Nephron progenitor cell (in vitro differentiated cells): ENCODE data around the gene CAMTA1.

Experiments used
- DNase-seq: peaks from one replicate; pipeline ENCODE4 v3.0.0; 2021
- H3K27ac Mint-ChIP-seq: 2 replicates; pipeline ENCODE4 v1.8.0; 2021; ENCODE audit warnings: mild to moderate bottlenecking, moderate library complexity, mixed read lengths
- H3K27me3 Mint-ChIP-seq: 2 replicates; pipeline ENCODE4 v1.8.0; 2021; ENCODE audit warnings: mild to moderate bottlenecking, low read depth, mixed read lengths; ENCODE audit not compliant: poor library complexity
- H3K36me3 Mint-ChIP-seq: 2 replicates; pipeline ENCODE4 v1.8.0; 2021; ENCODE audit warnings: low read depth, mixed read lengths
- H3K4me1 Mint-ChIP-seq: 2 replicates; pipeline ENCODE4 v1.8.0; 2021; ENCODE audit warnings: mixed read lengths
- H3K4me3 Mint-ChIP-seq: 2 replicates; pipeline ENCODE4 v1.8.0; 2021; ENCODE audit warnings: mild to moderate bottlenecking, moderate library complexity, mixed read lengths
- H3K9me3 Mint-ChIP-seq: 2 replicates; pipeline ENCODE4 v1.8.0; 2021; ENCODE audit warnings: mild to moderate bottlenecking, moderate library complexity, mixed read lengths
- TF ChIP-seq, protein P1 (sequence below): fragments of 200-600 bp; sonication (generic); IDR thresholded peaks from 2 replicates; pipeline ENCODE4 v1.5.0; 2021; ENCODE audit warnings: antibody characterized with exemption

Gene CAMTA1

DNA sequence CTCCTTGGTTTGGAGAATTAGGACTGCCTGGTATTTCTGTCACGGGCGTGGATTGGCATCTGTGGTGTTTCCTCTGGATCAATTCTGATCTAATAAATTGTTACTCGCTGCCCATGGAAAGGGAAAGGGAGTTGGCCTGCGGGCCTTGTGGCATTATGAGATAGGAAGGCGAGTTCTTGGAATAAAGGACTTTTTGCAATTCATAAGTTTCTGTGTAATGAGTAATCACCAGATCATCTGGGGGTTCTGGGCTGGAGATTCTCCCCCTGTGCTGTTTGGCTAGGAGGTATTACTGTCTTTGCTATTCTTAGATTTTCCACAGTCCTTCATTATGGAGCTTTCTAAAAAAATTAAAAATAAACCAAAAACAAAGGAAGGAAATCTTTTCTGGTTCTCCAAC lies 315.9 kb downstream of the CAMTA1 start:
- no peak overlapping the region for H3K27ac Mint-ChIP-seq
- no peaks in the 10 kb centered on the region for H3K9me3 Mint-ChIP-seq
- DNase-seq: no peak
- peaks cover 8% of the 10 kb centered on the region for H3K27me3 Mint-ChIP-seq
- no peaks in the 10 kb centered on the region for H3K36me3 Mint-ChIP-seq
- TF ChIP-seq, protein P1, sequence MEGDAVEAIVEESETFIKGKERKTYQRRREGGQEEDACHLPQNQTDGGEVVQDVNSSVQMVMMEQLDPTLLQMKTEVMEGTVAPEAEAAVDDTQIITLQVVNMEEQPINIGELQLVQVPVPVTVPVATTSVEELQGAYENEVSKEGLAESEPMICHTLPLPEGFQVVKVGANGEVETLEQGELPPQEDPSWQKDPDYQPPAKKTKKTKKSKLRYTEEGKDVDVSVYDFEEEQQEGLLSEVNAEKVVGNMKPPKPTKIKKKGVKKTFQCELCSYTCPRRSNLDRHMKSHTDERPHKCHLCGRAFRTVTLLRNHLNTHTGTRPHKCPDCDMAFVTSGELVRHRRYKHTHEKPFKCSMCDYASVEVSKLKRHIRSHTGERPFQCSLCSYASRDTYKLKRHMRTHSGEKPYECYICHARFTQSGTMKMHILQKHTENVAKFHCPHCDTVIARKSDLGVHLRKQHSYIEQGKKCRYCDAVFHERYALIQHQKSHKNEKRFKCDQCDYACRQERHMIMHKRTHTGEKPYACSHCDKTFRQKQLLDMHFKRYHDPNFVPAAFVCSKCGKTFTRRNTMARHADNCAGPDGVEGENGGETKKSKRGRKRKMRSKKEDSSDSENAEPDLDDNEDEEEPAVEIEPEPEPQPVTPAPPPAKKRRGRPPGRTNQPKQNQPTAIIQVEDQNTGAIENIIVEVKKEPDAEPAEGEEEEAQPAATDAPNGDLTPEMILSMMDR: no peak
- no peak overlapping the region for H3K4me3 Mint-ChIP-seq
- H3K4me1 Mint-ChIP-seq: peaks cover 6% of the 10 kb centered on the region

DNA sequence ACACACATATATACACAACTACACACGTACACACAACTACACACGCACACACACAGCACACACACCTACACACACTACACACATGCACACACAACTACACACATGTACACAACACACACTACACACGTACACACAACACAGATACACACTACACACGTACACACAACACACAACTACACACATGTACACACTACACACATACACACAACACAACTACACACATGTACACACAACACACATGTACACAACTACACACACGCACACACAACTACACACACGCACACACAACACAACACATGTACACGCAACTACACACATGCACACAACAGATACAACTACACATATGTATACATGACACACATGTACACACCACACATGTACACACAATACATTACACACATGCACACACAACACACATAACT lies 318.1 kb downstream of the CAMTA1 start:
- Mint-ChIP-seq H3K4me1 (peaks cover 13% of the 10 kb centered on the region), H3K4me3 (no peak overlapping the region), H3K9me3 (peaks cover 2% of the 10 kb centered on the region), H3K27me3 (no peaks in the 10 kb centered on the region), H3K36me3 (no peaks in the 10 kb centered on the region), H3K27ac (no peak overlapping the region)
- TF ChIP-seq, protein P1: no peak
- DNase-seq: no peak

DNA sequence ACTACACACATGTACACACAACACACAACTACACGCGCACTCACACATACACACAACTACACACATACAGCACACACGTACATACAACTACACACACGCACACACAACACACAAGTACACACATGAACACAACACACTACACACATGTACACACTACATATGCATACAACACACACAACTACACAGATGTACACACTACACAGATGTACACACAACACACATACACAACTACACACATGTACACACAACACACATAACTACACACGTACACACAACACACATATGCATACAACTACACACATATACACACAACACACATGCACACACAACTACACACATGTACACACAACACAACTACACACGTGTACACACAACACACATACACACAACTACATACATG lies 318.6 kb downstream of the CAMTA1 start:
- Mint-ChIP-seq H3K9me3 (peaks cover 3% of the 10 kb centered on the region), H3K27ac (no peak overlapping the region), H3K4me3 (no peak overlapping the region), H3K4me1 (peaks cover 13% of the 10 kb centered on the region), H3K36me3 (no peaks in the 10 kb centered on the region), H3K27me3 (no peaks in the 10 kb centered on the region)
- TF ChIP-seq, protein P1: no peak
- DNase-seq: no peak

DNA sequence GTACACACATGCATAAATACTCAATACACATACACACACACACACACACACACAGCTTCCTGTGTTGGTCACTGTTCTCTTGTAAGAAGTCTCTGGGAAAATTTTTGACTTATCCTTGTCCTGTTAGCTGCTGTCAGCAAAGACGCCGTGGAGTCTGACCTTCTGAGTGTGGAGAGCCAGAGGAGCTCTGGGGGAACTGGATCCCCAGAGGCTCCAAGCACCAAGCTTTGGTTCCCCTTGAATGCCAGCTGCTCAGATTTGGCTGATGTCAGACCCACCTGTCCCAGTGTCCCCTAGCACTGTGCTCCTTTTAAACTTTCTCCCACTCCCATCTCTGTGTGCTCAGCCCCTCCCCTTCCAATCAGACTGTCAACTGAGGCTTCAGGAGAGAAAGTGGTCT lies 319.1 kb downstream of the CAMTA1 start:
- Mint-ChIP-seq H3K27me3 (peaks cover under 1% of the 10 kb centered on the region), H3K36me3 (no peaks in the 10 kb centered on the region), H3K27ac (no peak overlapping the region), H3K9me3 (peaks cover 3% of the 10 kb centered on the region), H3K4me1 (peaks cover 13% of the 10 kb centered on the region), H3K4me3 (no peak overlapping the region)
- TF ChIP-seq, protein P1: no peak
- DNase-seq: peak; percentile 33

DNA sequence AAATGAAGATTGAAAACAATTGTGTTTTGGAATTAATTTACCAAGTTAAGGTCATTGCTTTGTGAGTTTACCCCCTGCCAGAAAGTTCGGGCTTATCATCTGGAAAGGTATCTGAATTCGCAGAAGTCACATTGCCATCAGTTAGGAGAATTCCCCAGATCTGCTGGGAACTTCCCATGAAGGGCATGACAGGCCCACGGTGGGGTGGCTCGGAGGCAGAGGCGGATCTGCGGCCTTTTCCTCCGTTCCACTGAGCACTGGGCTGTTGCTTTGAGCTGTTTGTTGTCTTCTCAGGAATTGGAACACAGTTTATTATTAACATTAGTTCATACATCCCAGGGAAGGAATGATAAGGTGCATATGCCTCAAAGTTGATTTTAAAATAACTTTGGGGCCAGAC lies 320.0 kb downstream of the CAMTA1 start:
- H3K27me3 Mint-ChIP-seq: peaks cover 2% of the 10 kb centered on the region
- DNase-seq: no peak
- H3K36me3 Mint-ChIP-seq: no peaks in the 10 kb centered on the region
- no peak overlapping the region for H3K4me3 Mint-ChIP-seq
- H3K9me3 Mint-ChIP-seq: peaks cover 3% of the 10 kb centered on the region
- H3K27ac Mint-ChIP-seq: no peak overlapping the region
- peaks cover 9% of the 10 kb centered on the region for H3K4me1 Mint-ChIP-seq
- TF ChIP-seq, protein P1: no peak

DNA sequence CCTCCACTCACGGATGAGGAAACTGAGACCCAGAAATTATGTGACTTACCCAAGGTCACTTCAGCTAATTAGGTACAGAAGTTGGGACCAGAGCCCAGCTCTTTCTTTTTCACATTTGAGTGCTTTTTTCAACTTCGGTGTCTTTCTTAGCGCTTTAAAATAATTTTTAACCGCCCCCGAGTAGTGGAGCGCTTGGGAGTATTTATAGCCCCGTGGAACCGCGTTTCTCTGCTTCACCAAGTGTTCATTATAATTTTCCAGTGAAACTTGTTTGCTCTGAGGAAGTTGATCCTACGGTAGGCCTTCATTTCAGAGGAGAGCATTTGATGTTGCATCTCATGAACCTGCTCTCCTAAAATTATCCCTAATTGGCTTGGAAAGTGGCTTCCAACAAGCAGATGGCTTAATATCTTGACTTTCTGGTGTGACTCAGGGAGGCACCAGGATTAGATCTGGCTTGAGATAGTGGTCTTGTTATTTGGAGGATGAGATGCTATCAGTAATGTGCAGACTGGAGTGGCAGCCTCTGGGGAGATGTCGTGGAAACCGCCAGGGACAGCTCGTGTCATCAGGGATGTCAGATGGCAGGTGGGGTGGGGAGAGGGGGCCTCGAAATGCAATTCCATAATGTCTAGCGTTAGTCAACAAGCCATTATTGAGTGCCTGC lies 321.3 kb downstream of the CAMTA1 start:
- H3K9me3 Mint-ChIP-seq: peaks cover 7% of the 10 kb centered on the region
- no peak overlapping the region for H3K27ac Mint-ChIP-seq
- H3K36me3 Mint-ChIP-seq: no peaks in the 10 kb centered on the region
- H3K4me3 Mint-ChIP-seq: no peak overlapping the region
- peaks cover 6% of the 10 kb centered on the region for H3K4me1 Mint-ChIP-seq
- DNase-seq: no peak
- peaks cover 2% of the 10 kb centered on the region for H3K27me3 Mint-ChIP-seq
- TF ChIP-seq, protein P1: no peak
